ENCODE measurements around the gene CDK6. TPM values are rescaled to one million over a fixed set of nuclear protein-coding genes. Genes with fewer than 3 reads are reported as not detected.

Gene CDK6
- total RNA-seq, 1 experiment from 2014 or later, result 10.5 TPM

- intact Hi-C loops (cut with micrococcal nuclease; ENCODE audit: unreplicated experiment), result loop anchor here (5.0 kb wide), 1 partner anchor 66 kb away; no protein-coding TSS in a partner anchor
- no peak for DNase-seq (ENCODE audit: low spot score)
- H3K9me3 ChIP-seq (ENCODE audit: low read depth, low read length, poor library complexity, severe bottlenecking), result no peaks in the 10 kb centered on the region
- no TSS peak for BruUV-seq (replicated peaks)
- POLR2A ChIA-PET (ENCODE audit: low non-redundant PET), result no interaction called here
- no peak overlapping the region for H3K4me3 ChIP-seq (ENCODE audit: low read depth, low read length, poor library complexity, severe bottlenecking)
- H3K27ac ChIP-seq (ENCODE audit: low read depth, low read length, poor library complexity, severe bottlenecking), result no peak overlapping the region
- peaks cover 44% of the 10 kb centered on the region for H3K4me1 ChIP-seq (ENCODE audit: insufficient read depth, low read length, poor library complexity, severe bottlenecking)
- CTCF ChIA-PET, result no interaction called here
- TF ChIP-seq EZH2 (IDR thresholded peaks at IDR 0.05; ENCODE audit: borderline replicate concordance, low read depth, low read length, poor library complexity, severe bottlenecking) (no peak), CTCF (conservative IDR thresholded peaks at IDR 0.05; ENCODE audit: low read depth, low read length) (no peak)
- no peaks in the 10 kb centered on the region for H3K27me3 ChIP-seq (replicated peaks; ENCODE audit: insufficient read depth, low read depth, low read length, poor library complexity)
- no peaks in the 10 kb centered on the region for H3K36me3 ChIP-seq (ENCODE audit: insufficient read depth, low read length, poor library complexity, severe bottlenecking)
These were observed 205.1 kb downstream of the CDK6 start for GRCh38 chr7:92631067-92631849.

GRCh38 chr7:92629779-92630178 is 206.6 kb downstream of the CDK6 start:
- ChIA-PET CTCF (no interaction called here), POLR2A (ENCODE audit: low non-redundant PET) (no interaction called here)
- Histone ChIP-seq H3K27ac (ENCODE audit: low read depth, low read length, poor library complexity, severe bottlenecking) (no peak overlapping the region), H3K27me3 (replicated peaks; ENCODE audit: insufficient read depth, low read depth, low read length, poor library complexity) (no peaks in the 10 kb centered on the region), H3K36me3 (ENCODE audit: insufficient read depth, low read length, poor library complexity, severe bottlenecking) (no peaks in the 10 kb centered on the region), H3K4me1 (ENCODE audit: insufficient read depth, low read length, poor library complexity, severe bottlenecking) (peaks cover 36% of the 10 kb centered on the region), H3K4me3 (ENCODE audit: low read depth, low read length, poor library complexity, severe bottlenecking) (no peak overlapping the region), H3K9me3 (ENCODE audit: low read depth, low read length, poor library complexity, severe bottlenecking) (no peaks in the 10 kb centered on the region)
- no TSS peak for BruUV-seq (replicated peaks)
- DNase-seq (ENCODE audit: low spot score), result no peak
- TF ChIP-seq EZH2 (IDR thresholded peaks at IDR 0.05; ENCODE audit: borderline replicate concordance, low read depth, low read length, poor library complexity, severe bottlenecking) (no peak), CTCF (conservative IDR thresholded peaks at IDR 0.05; ENCODE audit: low read depth, low read length) (no peak)
- intact Hi-C loops (cut with micrococcal nuclease; ENCODE audit: unreplicated experiment), result loop anchor here (5.0 to 10.0 kb wide), 2 partner anchors 68 to 605 kb away; partner anchors contain the start of gene VPS50

- DNase-seq (ENCODE audit: low spot score), result no peak
- H3K4me1 ChIP-seq (ENCODE audit: insufficient read depth, low read length, poor library complexity, severe bottlenecking), result peaks cover 22% of the 10 kb centered on the region
- H3K27ac ChIP-seq (ENCODE audit: low read depth, low read length, poor library complexity, severe bottlenecking), result no peak overlapping the region
- H3K9me3 ChIP-seq (ENCODE audit: low read depth, low read length, poor library complexity, severe bottlenecking), result peaks cover 4% of the 10 kb centered on the region
- no peak overlapping the region for H3K4me3 ChIP-seq (ENCODE audit: low read depth, low read length, poor library complexity, severe bottlenecking)
- BruUV-seq (replicated peaks), result no TSS peak
- H3K27me3 ChIP-seq (replicated peaks; ENCODE audit: insufficient read depth, low read depth, low read length, poor library complexity), result no peaks in the 10 kb centered on the region
- intact Hi-C loops (cut with micrococcal nuclease; ENCODE audit: unreplicated experiment), result loop anchor here (10.0 kb wide), 1 partner anchor 607 kb away; the partner anchor contains the start of gene VPS50
- POLR2A ChIA-PET (ENCODE audit: low non-redundant PET), result no interaction called here
- H3K36me3 ChIP-seq (ENCODE audit: insufficient read depth, low read length, poor library complexity, severe bottlenecking), result no peaks in the 10 kb centered on the region
- CTCF ChIA-PET, result no interaction called here
- TF ChIP-seq EZH2 (IDR thresholded peaks at IDR 0.05; ENCODE audit: borderline replicate concordance, low read depth, low read length, poor library complexity, severe bottlenecking) (no peak), CTCF (conservative IDR thresholded peaks at IDR 0.05; ENCODE audit: low read depth, low read length) (no peak)
These were observed 208.4 kb downstream of the CDK6 start for GRCh38 chr7:92627956-92628355.

Data from A673 (cell line).